ENCODE data around the gene PCK2. TPM values are rescaled to one million over a fixed set of nuclear protein-coding genes. Genes with fewer than 3 reads are reported as not detected.

PCK2 gene
- total and polyA plus RNA-seq, 2 of the 13 experiments (the other 11 are each of a cell fraction or from before 2014, with no cell fraction given) = 129 to 272 TPM

GRCh38 chr14:24115422-24116127 is 21.5 kb downstream of the PCK2 start (continued):
- TF ChIP-seq ZNF317 (CRISPR knock-in tag; IDR thresholded peaks at IDR 0.05) (no peak), ZNF550 (CRISPR knock-in tag; IDR thresholded peaks at IDR 0.05; ENCODE audit: borderline replicate concordance) (0 out of 2 replicates have a peak, but pooled peaks have one; percentile 68), NR3C1 (CRISPR knock-in tag; IDR thresholded peaks at IDR 0.05) (no peak), ZSCAN21 (CRISPR knock-in tag; IDR thresholded peaks at IDR 0.05; ENCODE audit: borderline replicate concordance) (no peak), ESRRA (CRISPR knock-in tag; IDR thresholded peaks at IDR 0.05; ENCODE audit: low read depth) (no peak), ZBTB38 (CRISPR knock-in tag; IDR thresholded peaks at IDR 0.05) (no peak; the same call in 1 of the 2 replicates), ZNF205 (CRISPR knock-in tag; IDR thresholded peaks at IDR 0.05) (no peak), NBN (conservative IDR thresholded peaks at IDR 0.05) (no peak), ZNF777 (CRISPR knock-in tag; IDR thresholded peaks at IDR 0.05) (0 out of 2 replicates have a peak, but pooled peaks have one; percentile 34), CC2D1A (CRISPR knock-in tag; IDR thresholded peaks at IDR 0.05) (0 out of 2 replicates have a peak, but pooled peaks have one; percentile 81), PAX8 (CRISPR knock-in tag; IDR thresholded peaks at IDR 0.05; ENCODE audit: borderline replicate concordance) (no peak), JARID2 (CRISPR knock-in tag; IDR thresholded peaks at IDR 0.05; ENCODE audit: insufficient replicate concordance) (peak; percentile 65), MBNL3 (CRISPR knock-in tag; conservative IDR thresholded peaks at IDR 0.05) (peak; percentile 87; the same call in 1 of the 2 replicates), ZNF619 (CRISPR knock-in tag; IDR thresholded peaks at IDR 0.05) (peak; percentile 65), ZNF484 (CRISPR knock-in tag; IDR thresholded peaks at IDR 0.05; ENCODE audit: borderline replicate concordance, low read depth) (no peak), DPF2 (CRISPR knock-in tag; IDR thresholded peaks at IDR 0.05; ENCODE audit: borderline replicate concordance, low read depth) (0 out of 2 replicates have a peak, but pooled peaks have one; percentile 41), ZNF724P (CRISPR knock-in tag; IDR thresholded peaks at IDR 0.05; ENCODE audit: borderline replicate concordance) (peak; percentile 92)
- TF ChIP-seq, protein P1, sequence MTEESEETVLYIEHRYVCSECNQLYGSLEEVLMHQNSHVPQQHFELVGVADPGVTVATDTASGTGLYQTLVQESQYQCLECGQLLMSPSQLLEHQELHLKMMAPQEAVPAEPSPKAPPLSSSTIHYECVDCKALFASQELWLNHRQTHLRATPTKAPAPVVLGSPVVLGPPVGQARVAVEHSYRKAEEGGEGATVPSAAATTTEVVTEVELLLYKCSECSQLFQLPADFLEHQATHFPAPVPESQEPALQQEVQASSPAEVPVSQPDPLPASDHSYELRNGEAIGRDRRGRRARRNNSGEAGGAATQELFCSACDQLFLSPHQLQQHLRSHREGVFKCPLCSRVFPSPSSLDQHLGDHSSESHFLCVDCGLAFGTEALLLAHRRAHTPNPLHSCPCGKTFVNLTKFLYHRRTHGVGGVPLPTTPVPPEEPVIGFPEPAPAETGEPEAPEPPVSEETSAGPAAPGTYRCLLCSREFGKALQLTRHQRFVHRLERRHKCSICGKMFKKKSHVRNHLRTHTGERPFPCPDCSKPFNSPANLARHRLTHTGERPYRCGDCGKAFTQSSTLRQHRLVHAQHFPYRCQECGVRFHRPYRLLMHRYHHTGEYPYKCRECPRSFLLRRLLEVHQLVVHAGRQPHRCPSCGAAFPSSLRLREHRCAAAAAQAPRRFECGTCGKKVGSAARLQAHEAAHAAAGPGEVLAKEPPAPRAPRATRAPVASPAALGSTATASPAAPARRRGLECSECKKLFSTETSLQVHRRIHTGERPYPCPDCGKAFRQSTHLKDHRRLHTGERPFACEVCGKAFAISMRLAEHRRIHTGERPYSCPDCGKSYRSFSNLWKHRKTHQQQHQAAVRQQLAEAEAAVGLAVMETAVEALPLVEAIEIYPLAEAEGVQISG (CRISPR knock-in tag; IDR thresholded peaks at IDR 0.05) = no peak
- TF ChIP-seq, protein P2, sequence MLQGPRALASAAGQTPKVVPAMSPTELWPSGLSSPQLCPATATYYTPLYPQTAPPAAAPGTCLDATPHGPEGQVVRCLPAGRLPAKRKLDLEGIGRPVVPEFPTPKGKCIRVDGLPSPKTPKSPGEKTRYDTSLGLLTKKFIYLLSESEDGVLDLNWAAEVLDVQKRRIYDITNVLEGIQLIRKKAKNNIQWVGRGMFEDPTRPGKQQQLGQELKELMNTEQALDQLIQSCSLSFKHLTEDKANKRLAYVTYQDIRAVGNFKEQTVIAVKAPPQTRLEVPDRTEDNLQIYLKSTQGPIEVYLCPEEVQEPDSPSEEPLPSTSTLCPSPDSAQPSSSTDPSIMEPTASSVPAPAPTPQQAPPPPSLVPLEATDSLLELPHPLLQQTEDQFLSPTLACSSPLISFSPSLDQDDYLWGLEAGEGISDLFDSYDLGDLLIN (CRISPR knock-in tag; IDR thresholded peaks at IDR 0.05; ENCODE audit: borderline replicate concordance) = no peak
- TF ChIP-seq, protein P3, sequence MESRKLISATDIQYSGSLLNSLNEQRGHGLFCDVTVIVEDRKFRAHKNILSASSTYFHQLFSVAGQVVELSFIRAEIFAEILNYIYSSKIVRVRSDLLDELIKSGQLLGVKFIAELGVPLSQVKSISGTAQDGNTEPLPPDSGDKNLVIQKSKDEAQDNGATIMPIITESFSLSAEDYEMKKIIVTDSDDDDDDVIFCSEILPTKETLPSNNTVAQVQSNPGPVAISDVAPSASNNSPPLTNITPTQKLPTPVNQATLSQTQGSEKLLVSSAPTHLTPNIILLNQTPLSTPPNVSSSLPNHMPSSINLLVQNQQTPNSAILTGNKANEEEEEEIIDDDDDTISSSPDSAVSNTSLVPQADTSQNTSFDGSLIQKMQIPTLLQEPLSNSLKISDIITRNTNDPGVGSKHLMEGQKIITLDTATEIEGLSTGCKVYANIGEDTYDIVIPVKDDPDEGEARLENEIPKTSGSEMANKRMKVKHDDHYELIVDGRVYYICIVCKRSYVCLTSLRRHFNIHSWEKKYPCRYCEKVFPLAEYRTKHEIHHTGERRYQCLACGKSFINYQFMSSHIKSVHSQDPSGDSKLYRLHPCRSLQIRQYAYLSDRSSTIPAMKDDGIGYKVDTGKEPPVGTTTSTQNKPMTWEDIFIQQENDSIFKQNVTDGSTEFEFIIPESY (CRISPR knock-in tag; IDR thresholded peaks at IDR 0.05) = no peak
- TF ChIP-seq, protein P4, sequence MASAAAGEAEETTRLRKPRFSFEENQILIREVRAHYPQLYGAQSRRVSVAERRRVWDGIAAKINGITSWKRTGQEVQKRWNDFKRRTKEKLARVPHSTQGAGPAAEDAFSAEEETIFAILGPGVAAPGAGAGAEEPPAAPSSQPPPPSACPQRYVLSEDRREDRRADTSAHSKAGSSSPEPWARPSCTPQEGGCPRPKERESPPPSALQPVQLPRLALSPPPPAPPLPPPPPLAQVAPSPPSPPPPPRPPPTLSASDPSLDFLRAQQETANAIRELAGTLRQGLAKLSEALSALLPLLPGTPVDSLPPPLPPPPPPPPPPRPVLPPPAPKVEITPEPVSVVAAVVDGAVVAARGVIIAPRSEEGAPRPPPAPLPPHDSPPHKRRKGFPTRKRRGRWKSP (CRISPR knock-in tag; IDR thresholded peaks at IDR 0.05) = no peak
